ENCODE measurements around the gene C3.

GRCh38 chr19:6693056-6693471, 27.4 kb downstream of the C3 start:
- TF ChIP-seq POLR2A (IDR thresholded peaks at IDR 0.05) (no peak), CTCF (IDR thresholded peaks at IDR 0.05) (no peak), POLR2AphosphoS5 (IDR thresholded peaks at IDR 0.05) (no peak)

Measured in transverse colon (tissue), 4 donors.